Suppressor macrophage treated with lipopolysaccharide for 1 hour (primary cell): ENCODE results near the gene C1QL1.

Experiments
- DNase-seq, 3 donors: peaks; one replicate each; pipeline ENCODE4 v3.0.0-alpha.2; 2020 to 2022

C1QL1 gene

DNA sequence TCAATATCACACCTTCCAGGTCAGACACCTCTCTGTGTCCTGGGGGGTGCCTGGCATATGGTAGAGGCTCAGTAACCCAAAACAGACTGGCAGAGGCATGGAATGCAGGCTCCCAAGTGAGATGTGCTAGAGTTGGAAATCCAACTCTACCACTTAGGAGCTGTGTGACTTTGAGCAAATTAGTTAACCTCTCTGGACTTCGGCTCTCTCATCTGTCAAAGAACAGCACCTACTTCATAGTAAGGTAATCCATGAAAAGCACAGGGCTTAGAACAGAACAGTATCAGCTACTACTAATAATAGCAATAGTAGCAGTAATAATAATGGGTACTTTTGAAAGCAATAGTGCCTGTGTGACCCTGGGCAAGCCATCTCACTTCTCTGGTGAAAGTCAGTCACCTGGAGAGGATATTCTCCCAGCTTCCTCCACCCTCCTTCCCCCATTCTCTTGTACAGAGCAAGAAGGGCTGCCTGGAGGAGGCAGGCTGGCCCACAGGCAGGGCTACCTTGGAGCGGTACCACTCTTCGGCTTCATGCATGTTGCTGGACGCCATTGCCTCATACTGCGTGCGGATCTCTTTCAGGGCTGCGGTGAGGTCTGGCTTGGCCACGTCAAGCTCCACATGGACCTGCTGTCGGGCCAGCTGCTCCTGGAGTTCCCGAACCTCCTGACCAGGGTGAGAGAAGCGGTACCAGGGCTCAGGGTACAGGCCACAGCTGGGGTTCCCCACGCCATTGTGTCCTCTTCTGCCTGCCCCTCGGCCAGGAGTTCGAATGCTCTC is 55.1 kb downstream of the C1QL1 start:
- no peak for DNase-seq

DNA sequence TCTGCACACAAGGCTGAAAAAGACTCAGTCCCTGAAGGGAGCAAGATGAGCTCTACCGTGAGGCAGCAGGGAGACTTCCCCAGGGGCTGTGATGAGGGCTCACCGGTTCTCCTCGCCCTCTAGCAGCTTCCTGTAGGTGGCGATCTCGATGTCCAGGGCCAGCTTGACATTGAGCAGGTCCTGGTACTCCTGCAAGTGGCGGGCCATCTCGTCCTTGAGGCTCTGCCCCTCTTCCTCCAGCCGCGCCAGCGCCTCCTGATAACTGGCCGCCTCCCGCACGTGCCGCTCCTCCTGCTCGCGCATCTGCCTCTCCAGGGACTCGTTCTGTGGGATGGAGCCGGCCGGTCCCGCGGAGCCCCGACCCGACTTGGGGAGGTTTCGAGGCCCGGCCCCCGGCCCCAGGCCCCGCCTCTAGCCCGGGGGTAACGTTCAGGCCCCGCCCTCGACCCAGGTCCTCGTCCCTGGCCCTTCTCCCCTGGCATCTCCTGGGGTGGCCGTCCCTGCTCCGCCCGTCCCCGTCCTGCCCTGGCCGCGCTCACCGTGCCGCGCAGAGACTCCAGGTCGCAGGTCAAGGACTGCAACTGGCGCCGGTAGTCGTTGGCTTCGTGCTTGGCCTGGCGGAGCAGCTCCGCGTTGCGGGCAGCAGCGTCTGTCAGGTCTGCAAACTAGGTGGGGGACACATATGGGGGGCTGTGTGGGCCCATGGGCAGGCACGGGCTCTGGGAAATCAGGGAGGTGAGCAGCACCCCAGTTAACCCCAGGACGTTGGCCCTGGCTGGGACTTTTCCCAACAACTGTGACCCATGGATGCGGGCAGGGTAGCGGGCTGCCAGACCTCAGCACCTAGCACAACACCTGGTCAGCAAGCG is 56.7 kb downstream of the C1QL1 start:
- DNase-seq: peak; percentile 46 to 64 (median 50)

DNA sequence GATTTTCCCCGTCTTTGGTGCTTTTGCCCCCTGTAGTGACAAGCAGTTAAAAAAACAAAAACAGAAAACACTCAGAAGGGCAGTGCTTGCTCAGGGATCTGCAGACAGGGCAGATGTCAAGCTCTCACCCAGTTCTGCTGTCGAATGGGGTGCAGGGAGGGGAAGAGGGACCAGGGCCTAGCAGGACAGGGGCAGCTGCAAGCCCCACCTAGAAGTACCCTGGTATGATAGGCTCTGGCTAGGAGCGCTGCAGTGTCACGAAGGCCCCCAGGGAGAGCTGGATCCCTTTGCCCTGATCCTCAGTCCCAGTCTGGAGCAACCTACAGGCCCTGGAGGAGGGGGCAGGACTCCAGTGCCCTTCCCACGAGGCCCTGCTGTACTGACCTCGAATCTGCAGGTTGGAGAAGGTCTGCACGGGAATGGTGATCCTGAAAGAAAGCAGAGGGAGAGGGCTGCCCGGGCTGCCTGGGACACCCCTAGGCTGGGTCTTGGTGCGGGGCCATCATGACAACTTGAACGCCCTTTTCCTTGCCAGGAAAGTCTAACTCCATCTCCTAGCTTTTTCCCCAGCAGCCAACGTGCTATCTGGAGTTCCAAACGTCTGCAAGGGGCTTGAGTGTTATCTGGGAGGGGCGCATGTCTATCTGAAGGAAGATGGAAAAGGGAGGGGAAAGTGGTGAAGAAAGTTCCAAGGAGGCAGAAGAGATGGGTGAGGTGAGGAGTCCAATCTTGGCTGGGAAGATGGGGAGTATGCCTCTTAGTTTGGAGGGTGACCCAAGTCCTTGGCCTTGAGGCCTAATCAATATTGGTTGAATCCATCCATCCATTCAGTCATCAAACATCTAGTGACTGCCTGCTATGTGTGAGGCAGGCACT is 57.6 kb downstream of the C1QL1 start:
- no peak for DNase-seq
